Suprapubic skin (tissue), 4 donors: ENCODE measurements around the gene CENPX. TPM values are rescaled to one million over a fixed set of nuclear protein-coding genes. Genes with fewer than 3 reads are reported as not detected.

Source experiments
- DNase-seq, 2 donors: peaks; one replicate each; pipeline ENCODE4 v3.0.0-alpha.2; 2019; ENCODE audit warnings: low spot score in 2 of 2
- H3K27ac ChIP-seq: fragments of 200-600 bp; sonication (generic); one replicate; pipeline ENCODE4 v1.5.1; 2019
- H3K27me3 ChIP-seq: fragments of 200-600 bp; sonication (generic); one replicate; pipeline ENCODE4 v1.5.1; 2019
- H3K36me3 ChIP-seq: fragments of 200-600 bp; sonication (generic); one replicate; pipeline ENCODE4 v1.5.1; 2019
- H3K4me1 ChIP-seq: fragments of 200-600 bp; sonication (generic); one replicate; pipeline ENCODE4 v1.5.1; 2019
- H3K4me3 ChIP-seq: fragments of 200-600 bp; sonication (generic); one replicate; pipeline ENCODE4 v1.5.1; 2019; ENCODE audit warnings: mild to moderate bottlenecking
- H3K9me3 ChIP-seq: fragments of 200-600 bp; sonication (generic); one replicate; pipeline ENCODE4 v1.5.1; 2019
- EP300 ChIP-seq: sonication (generic); formaldehyde crosslinking; IDR thresholded peaks from one replicate; pipeline ENCODE4 v1.6.1; 2017; ENCODE audit warnings: antibody characterized with exemption
- POLR2A ChIP-seq, 2 donors: fragments of 450-650 bp; IDR thresholded peaks; one replicate each; pipeline ENCODE4 v1.6.1; 2017; ENCODE audit warnings: antibody characterized with exemption in 2 of 2, mild to moderate bottlenecking in 2 of 2, moderate library complexity in 2 of 2
- POLR2AphosphoS5 ChIP-seq, 3 donors: sonication (generic); formaldehyde crosslinking; IDR thresholded peaks; one replicate each; pipeline ENCODE4 v1.6.1; 2017; ENCODE audit warnings: antibody characterized with exemption in 3 of 3
- WGBS: methylation state at CpG from one replicate; pipeline ENCODE4 v1.1.5; 2018; 5-methylcytosine and 5-hydroxymethylcytosine counted together
- total RNA-seq, 4 donors: library from RNA; depleted of rRNA; stranded (reverse); fragments of >200 nt; gene quantifications; one replicate each; pipeline ENCODE4 v1.1.0, GENCODE V29; 2016
- TF ChIP-seq, protein P1 (sequence below), 2 donors: fragments of 200-600 bp in 1 of 2; fragments of 450-650 bp in 1 of 2; sonication (generic) in 1 of 2; IDR thresholded peaks; one replicate each; pipeline ENCODE4 v1.5.1; 2016 to 2019; ENCODE audit warnings: antibody characterized with exemption in 2 of 2, mild to moderate bottlenecking in 1 of 2, moderate library complexity in 1 of 2

The CENPX gene
- total RNA-seq, 4 donors from 2014 or later, result 75.8 to 81.6 (median 76.8) TPM

DNA sequence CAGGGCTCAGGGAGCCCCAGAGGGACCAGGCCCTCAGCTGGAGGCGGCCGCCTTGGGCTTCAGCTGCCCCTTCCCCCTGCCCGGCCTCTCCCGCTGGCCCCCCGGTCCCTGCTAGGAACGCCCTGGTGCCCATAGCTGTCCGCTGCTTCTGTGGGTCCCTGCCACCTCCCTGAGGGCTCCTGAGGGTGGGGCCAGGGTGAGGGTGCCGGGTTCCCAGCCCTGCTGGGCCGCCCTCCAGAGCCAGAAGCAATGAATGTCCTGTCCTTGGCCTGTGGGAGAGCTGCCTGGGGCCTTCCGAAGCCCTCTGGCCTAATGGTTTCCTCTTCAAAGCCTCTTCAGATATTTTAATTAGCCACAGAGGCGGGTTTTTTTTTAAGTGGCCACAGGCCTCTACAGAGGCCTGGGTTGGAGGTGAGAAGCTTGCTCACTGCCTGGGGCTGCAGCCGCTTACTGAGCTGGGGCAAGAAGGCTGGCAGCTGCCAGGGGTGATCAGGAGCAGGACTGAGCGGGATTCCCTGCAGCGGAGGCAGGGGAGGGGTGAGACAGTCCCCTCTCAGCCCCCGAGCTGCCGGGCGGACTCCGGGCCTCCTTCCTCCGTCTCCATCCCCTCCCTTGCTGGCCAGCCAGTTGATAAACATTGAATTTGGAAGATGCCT is 9.9 kb downstream of the CENPX start:
- 96% methylated on average over 8 of the region's 19 CpGs for WGBS
- no peak for DNase-seq
- Histone ChIP-seq H3K27ac (no peak overlapping the region), H3K4me3 (no peak overlapping the region), H3K27me3 (no peaks in the 10 kb centered on the region), H3K9me3 (no peaks in the 10 kb centered on the region), H3K36me3 (peaks cover 22% of the 10 kb centered on the region), H3K4me1 (peaks cover 26% of the 10 kb centered on the region)
- TF ChIP-seq POLR2AphosphoS5 (IDR thresholded peaks at IDR 0.05) (no peak), POLR2A (IDR thresholded peaks at IDR 0.05) (no peak), EP300 (no peak)
- TF ChIP-seq, protein P1, sequence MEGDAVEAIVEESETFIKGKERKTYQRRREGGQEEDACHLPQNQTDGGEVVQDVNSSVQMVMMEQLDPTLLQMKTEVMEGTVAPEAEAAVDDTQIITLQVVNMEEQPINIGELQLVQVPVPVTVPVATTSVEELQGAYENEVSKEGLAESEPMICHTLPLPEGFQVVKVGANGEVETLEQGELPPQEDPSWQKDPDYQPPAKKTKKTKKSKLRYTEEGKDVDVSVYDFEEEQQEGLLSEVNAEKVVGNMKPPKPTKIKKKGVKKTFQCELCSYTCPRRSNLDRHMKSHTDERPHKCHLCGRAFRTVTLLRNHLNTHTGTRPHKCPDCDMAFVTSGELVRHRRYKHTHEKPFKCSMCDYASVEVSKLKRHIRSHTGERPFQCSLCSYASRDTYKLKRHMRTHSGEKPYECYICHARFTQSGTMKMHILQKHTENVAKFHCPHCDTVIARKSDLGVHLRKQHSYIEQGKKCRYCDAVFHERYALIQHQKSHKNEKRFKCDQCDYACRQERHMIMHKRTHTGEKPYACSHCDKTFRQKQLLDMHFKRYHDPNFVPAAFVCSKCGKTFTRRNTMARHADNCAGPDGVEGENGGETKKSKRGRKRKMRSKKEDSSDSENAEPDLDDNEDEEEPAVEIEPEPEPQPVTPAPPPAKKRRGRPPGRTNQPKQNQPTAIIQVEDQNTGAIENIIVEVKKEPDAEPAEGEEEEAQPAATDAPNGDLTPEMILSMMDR (IDR thresholded peaks at IDR 0.05), result no peak

DNA sequence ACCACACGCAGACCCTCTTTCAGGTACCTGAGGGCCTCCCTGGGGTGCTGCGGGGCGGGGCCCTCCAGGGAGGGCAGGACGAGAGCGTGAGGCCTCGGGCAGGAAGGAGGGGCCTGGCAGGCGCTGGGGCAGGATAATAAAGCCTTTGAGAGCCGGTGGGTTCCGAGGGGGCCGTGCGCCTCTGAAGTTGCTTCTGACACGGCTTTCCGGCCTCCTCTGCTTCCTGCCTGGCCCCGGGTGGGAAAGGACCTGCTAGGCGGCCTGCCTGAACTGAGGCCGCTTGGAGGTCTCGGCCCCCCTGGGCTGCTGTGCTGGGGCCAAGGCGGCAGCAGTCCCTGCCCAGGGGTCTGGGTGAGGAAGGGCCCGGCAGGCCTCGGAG is 10.4 kb downstream of the CENPX start:
- no peak for DNase-seq
- H3K36me3 ChIP-seq, result peaks cover 19% of the 10 kb centered on the region
- WGBS, result 89% methylated on average over 10 of the region's 20 CpGs
- no peaks in the 10 kb centered on the region for H3K27me3 ChIP-seq
- H3K9me3 ChIP-seq, result no peaks in the 10 kb centered on the region
- TF ChIP-seq POLR2AphosphoS5 (IDR thresholded peaks at IDR 0.05) (no peak), EP300 (no peak), POLR2A (IDR thresholded peaks at IDR 0.05) (no peak)
- TF ChIP-seq, protein P1 (IDR thresholded peaks at IDR 0.05), result no peak
- H3K4me1 ChIP-seq, result peaks cover 26% of the 10 kb centered on the region
- no peak overlapping the region for H3K27ac ChIP-seq
- H3K4me3 ChIP-seq, result no peak overlapping the region

DNA sequence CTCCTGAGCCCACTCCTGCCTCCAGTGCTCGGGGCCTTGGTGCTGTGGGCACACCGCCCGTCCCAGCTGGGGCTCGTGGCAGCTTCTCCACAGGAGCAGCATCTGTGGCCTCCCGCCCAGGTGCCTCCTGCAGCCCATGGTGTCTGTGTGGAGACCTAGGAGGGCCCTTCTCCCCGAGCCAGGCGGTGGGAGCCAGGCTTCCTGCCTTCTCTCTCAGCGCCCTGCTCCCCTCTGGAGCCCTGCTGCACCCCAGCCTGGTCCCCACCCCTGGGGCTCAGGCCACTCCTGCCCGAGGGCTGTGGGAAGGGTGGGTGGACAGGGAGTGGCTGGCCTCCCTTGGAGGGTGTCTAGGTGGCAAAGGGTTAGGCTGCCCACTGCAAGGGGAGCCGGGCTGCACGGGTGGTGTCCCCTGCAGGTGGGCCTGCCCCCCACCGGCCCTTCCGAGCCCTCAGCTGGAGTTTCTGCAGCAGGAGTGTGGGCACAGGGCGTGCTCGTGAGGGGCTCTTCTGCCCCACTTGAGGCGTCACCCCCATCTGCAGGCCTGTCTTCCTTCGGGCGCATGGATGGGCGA is 11.0 kb downstream of the CENPX start:
- H3K9me3 ChIP-seq, result no peaks in the 10 kb centered on the region
- peaks cover 26% of the 10 kb centered on the region for H3K4me1 ChIP-seq
- H3K27ac ChIP-seq, result no peak overlapping the region
- TF ChIP-seq, protein P1 (IDR thresholded peaks at IDR 0.05), result no peak
- no CpG with 5 or more reads among the region's 19 CpGs for WGBS
- peaks cover 19% of the 10 kb centered on the region for H3K36me3 ChIP-seq
- H3K27me3 ChIP-seq, result no peaks in the 10 kb centered on the region
- DNase-seq, result no peak
- H3K4me3 ChIP-seq, result no peak overlapping the region

DNA sequence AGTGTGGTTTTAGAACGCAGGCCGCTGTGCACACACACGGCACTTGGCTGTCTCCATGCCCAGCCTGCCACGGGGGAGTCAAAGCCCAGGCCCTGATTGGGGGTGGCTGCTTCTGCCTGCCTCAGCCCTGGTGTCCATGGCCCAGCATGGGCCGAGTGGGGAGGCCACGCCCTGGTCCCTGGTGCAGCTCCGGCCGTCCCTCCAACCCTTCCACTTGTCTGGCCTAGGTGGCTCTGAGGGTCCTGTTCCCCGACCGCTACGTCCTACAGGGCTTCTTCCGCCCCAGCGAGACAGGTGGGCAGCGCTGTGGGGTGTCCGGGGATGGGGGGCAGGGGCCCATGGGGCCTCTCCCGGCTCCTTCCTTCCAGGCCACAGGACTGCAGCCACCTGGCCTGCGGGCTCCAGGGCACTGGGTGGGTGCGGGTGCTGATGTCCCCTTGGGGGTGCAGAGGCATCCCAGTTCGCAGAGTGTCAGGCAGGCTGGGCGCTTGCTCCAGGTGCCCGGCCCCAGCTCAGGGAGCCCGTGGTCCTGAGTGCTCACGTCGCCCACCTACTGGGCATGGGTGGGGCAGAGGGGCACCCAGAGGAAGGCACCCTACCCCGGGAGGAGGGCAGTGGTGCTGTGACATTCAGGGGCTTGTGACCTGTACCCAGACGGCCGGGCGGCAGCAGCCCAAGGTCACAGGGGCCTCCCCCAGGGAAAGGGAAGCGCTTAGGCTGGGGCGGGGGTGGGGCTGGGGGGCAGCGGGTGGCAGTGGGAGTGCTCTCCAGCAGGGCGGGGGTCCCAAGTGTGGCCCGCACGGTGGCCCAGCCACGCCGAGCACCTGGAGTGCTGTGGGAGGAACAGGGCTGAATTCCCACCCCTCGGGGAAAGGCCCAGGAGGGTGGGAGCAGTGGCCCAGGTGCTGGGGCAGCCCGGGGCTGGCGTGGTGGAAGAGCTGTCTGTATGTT is 11.8 kb downstream of the CENPX start:
- DNase-seq, result no peak
- no peak overlapping the region for H3K4me3 ChIP-seq
- no peak overlapping the region for H3K27ac ChIP-seq
- peaks cover 19% of the 10 kb centered on the region for H3K36me3 ChIP-seq
- no peak for TF ChIP-seq POLR2A (IDR thresholded peaks at IDR 0.05)
- TF ChIP-seq POLR2AphosphoS5 (IDR thresholded peaks at IDR 0.05), result no peak
- no peak for TF ChIP-seq EP300
- TF ChIP-seq, protein P1 (IDR thresholded peaks at IDR 0.05), result no peak
- no peaks in the 10 kb centered on the region for H3K27me3 ChIP-seq
- no peaks in the 10 kb centered on the region for H3K9me3 ChIP-seq
- H3K4me1 ChIP-seq, result peaks cover 35% of the 10 kb centered on the region
- WGBS, result 97% methylated on average over 7 of the region's 39 CpGs

DNA sequence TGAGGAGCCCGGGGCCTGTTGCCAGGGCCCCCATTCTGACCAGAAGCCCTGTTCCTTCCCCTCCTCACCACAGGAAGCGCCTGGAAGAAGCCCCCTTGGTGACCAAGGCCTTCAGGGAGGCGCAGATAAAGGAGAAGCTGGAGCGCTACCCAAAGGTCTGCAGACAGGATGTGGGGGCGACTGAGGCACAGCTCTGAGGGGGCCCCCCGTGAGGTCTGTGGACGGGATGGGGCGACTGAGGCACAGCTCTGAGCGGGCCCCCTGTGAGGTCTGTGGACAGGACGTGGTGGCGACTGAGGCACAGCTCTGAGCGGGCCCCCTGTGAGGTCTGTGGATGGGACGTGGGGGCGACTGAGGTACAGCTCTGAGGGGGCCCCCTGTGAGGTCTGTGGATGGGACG is 13.3 kb downstream of the CENPX start:
- no peak overlapping the region for H3K4me3 ChIP-seq
- H3K27ac ChIP-seq, result no peak overlapping the region
- peaks cover 36% of the 10 kb centered on the region for H3K4me1 ChIP-seq
- WGBS, result 86% methylated on average over 12 of the region's 15 CpGs
- no peaks in the 10 kb centered on the region for H3K9me3 ChIP-seq
- TF ChIP-seq, protein P1 (IDR thresholded peaks at IDR 0.05), result no peak
- TF ChIP-seq POLR2A (IDR thresholded peaks at IDR 0.05), result no peak
- TF ChIP-seq EP300, result no peak
- TF ChIP-seq POLR2AphosphoS5 (IDR thresholded peaks at IDR 0.05), result no peak
- H3K36me3 ChIP-seq, result peaks cover 19% of the 10 kb centered on the region
- no peaks in the 10 kb centered on the region for H3K27me3 ChIP-seq
- DNase-seq, result no peak
